GM10266 (cell line): ENCODE measurements around the gene SYNE3.

Source experiments
- DNase-seq: peaks from one replicate; pipeline ENCODE4 v3.0.0; 2012; ENCODE audit errors: extremely low spot score
- CTCF ChIP-seq: IDR thresholded peaks from 2 replicates; pipeline ENCODE4 v1.5.1; 2012; ENCODE audit warnings: mild to moderate bottlenecking, low read depth; ENCODE audit not compliant: control insufficient read depth, insufficient read depth; ENCODE audit errors: missing control alignments

SYNE3 gene

GRCh38 chr14:95526483-95527386, 10.3 kb upstream of the SYNE3 start:
- no peak for DNase-seq
- no peak for TF ChIP-seq CTCF

GRCh38 chr14:95525999-95526398, 9.5 kb upstream of the SYNE3 start:
- no peak for TF ChIP-seq CTCF
- DNase-seq, result no peak

GRCh38 chr14:95524706-95525512, 8.5 kb upstream of the SYNE3 start:
- no peak for TF ChIP-seq CTCF
- no peak for DNase-seq

GRCh38 chr14:95523815-95524448, 7.5 kb upstream of the SYNE3 start:
- no peak for DNase-seq

GRCh38 chr14:95523051-95523814, 6.8 kb upstream of the SYNE3 start:
- TF ChIP-seq CTCF, result no peak
- no peak for DNase-seq

More at GRCh38 chr14:95523815-95524448, 7.5 kb upstream of the SYNE3 start:
- TF ChIP-seq CTCF, result no peak

- TF ChIP-seq CTCF, result no peak
- DNase-seq, result no peak
These were observed 6.1 kb upstream of the SYNE3 start for GRCh38 chr14:95522556-95522955.
